GM23248 (cell line): ENCODE measurements around the gene LRBA. TPM values are rescaled to one million over a fixed set of nuclear protein-coding genes. Genes with fewer than 3 reads are reported as not detected.

Experiments
- DNase-seq: peaks from one replicate; pipeline ENCODE4 v3.0.0-alpha.2; 2015
- H2AFZ ChIP-seq: fragments of 200-600 bp; sonication (generic); 2 replicates; pipeline ENCODE4 v1.6.1; 2016; ENCODE audit warnings: antibody characterized with exemption
- H3F3A ChIP-seq: fragments of 200-600 bp; sonication (generic); 2 replicates; pipeline ENCODE4 v1.6.1; 2016; ENCODE audit warnings: mild to moderate bottlenecking, antibody characterized with exemption, mixed run types; ENCODE audit not compliant: insufficient read depth
- H3K27ac ChIP-seq: fragments of 200-600 bp; sonication (generic); 2 replicates; pipeline ENCODE4 v1.5.1; 2016; ENCODE audit warnings: mild to moderate bottlenecking
- H3K27me3 ChIP-seq: fragments of 200-600 bp; sonication (generic); replicated peaks from 2 replicates; pipeline ENCODE4 v1.6.1; 2016; ENCODE audit warnings: mild to moderate bottlenecking; ENCODE audit not compliant: insufficient read depth
- H3K36me3 ChIP-seq: fragments of 200-600 bp; sonication (generic); 2 replicates; pipeline ENCODE4 v1.6.1; 2016; ENCODE audit warnings: low read depth, mild to moderate bottlenecking
- H3K4me1 ChIP-seq: fragments of 200-600 bp; sonication (generic); 2 replicates; pipeline ENCODE4 v1.6.1; 2016; ENCODE audit warnings: mild to moderate bottlenecking; ENCODE audit not compliant: insufficient read depth
- H3K4me2 ChIP-seq: fragments of 200-600 bp; sonication (generic); one replicate; pipeline ENCODE4 v1.6.1; 2016; ENCODE audit warnings: mild to moderate bottlenecking; ENCODE audit not compliant: unreplicated experiment
- H3K4me3 ChIP-seq: fragments of 200-600 bp; sonication (generic); 2 replicates; pipeline ENCODE4 v1.5.1; 2016; ENCODE audit warnings: mild to moderate bottlenecking
- H3K79me2 ChIP-seq: fragments of 200-600 bp; sonication (generic); 2 replicates; pipeline ENCODE4 v1.6.1; 2016; ENCODE audit warnings: mild to moderate bottlenecking; ENCODE audit not compliant: insufficient read depth
- H3K9ac ChIP-seq: fragments of 200-600 bp; sonication (generic); 2 replicates; pipeline ENCODE4 v1.6.1; 2016; ENCODE audit warnings: mild to moderate bottlenecking
- H3K9me2 ChIP-seq: fragments of 200-600 bp; sonication (generic); 2 replicates; pipeline ENCODE4 v1.6.1; 2016; ENCODE audit warnings: mixed run types, mild to moderate bottlenecking, moderate library complexity; ENCODE audit not compliant: insufficient read depth
- H3K9me3 ChIP-seq: fragments of 200-600 bp; sonication (generic); one replicate; pipeline ENCODE4 v1.6.1; 2017; ENCODE audit warnings: low read depth
- H4K20me1 ChIP-seq: fragments of 200-600 bp; sonication (generic); 2 replicates; pipeline ENCODE4 v1.6.0; 2016; ENCODE audit not compliant: insufficient read depth
- EZH2 ChIP-seq: fragments of 200-600 bp; sonication (generic); IDR thresholded peaks from 2 replicates; pipeline ENCODE4 v1.6.1; 2018; ENCODE audit warnings: antibody characterized with exemption, mild to moderate bottlenecking; ENCODE audit not compliant: insufficient read depth, poor library complexity, severe bottlenecking
- EZH2phosphoT487 ChIP-seq: fragments of 200-600 bp; sonication (generic); IDR thresholded peaks from 2 replicates; pipeline ENCODE4 v1.6.1; 2018; ENCODE audit warnings: antibody characterized with exemption, moderate library complexity, mild to moderate bottlenecking, low read depth; ENCODE audit not compliant: insufficient read depth
- WGBS, 2 experiments: methylation state at CpG; one replicate each; pipeline ENCODE4 v1.1.6; 2015 to 2017; ENCODE audit warnings: low lambda C conversion rate in 2 of 2, low coverage in 1 of 2; ENCODE audit errors: missing lambda C conversion rate in 2 of 2; 5-methylcytosine and 5-hydroxymethylcytosine counted together
- in situ Hi-C: fragments of 300-500 bp; cut with MboI; formaldehyde crosslinking; loops from 2 replicates; pipeline ENCODE4 v1.15.0; 2020
- polyA plus RNA-seq: library from polyadenylated mRNA; unstranded; fragments of >200 nt; fragmentation: Nextera tagmentation; extraction: Ambion mirVana; gene quantifications from 2 replicates; pipeline ENCODE4 v1.2.1, GENCODE V29; 2016
- total RNA-seq: library from RNA; depleted of rRNA; stranded (reverse); fragments of >200 nt; shearing (Covaris generic); gene quantifications from 2 replicates; pipeline ENCODE4 v1.2.3, GENCODE V29; 2014

LRBA gene
- total and polyA plus RNA-seq, 2 experiments from 2014 or later: 6.6 to 17.8 TPM

DNA sequence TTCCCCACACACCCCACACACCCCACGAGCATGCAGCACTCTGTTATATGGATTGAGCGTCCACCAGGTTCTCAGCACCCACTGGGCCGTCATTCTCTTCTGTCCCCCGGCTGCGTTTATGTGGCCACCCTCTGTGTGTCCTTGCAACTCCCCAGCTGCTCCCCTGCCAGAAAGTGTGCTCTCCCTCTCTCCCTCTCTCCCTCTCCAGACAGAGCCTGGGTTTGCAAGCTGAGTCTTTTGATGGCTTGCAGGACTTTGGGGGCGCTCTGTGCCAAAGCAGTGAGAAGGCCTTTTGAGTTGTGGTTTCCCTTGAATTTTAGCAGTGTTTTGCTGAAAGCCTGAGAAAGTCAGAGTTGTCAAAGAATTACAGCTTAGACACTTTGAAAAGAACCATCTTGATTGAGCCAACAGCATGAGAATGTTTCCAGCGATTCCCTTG, 763.3 kb downstream of the LRBA start:
- H3K4me2 ChIP-seq: no peak overlapping the region
- H3K36me3 ChIP-seq: no peaks in the 10 kb centered on the region
- TF ChIP-seq EZH2phosphoT487 (no peak), EZH2 (no peak)
- H3K27ac ChIP-seq: no peak overlapping the region
- no peak for DNase-seq
- H3F3A ChIP-seq: peaks cover 8% of the 10 kb centered on the region; the same call in 1 of the 2 replicates
- H3K4me3 ChIP-seq: no peak overlapping the region
- H3K9me3 ChIP-seq: no peaks in the 10 kb centered on the region
- H3K79me2 ChIP-seq: no peaks in the 10 kb centered on the region
- H3K27me3 ChIP-seq: no peaks in the 10 kb centered on the region
- no peak overlapping the region for H2AFZ ChIP-seq
- H3K9me2 ChIP-seq: no peaks in the 10 kb centered on the region
- no peak overlapping the region for H3K9ac ChIP-seq
- in situ Hi-C loops: no loop called here
- no peaks in the 10 kb centered on the region for H3K4me1 ChIP-seq
- no peaks in the 10 kb centered on the region for H4K20me1 ChIP-seq
- 86 to 90% methylated on average over 6 to 7 of the region's 7 CpGs for WGBS, 2 experiments

DNA sequence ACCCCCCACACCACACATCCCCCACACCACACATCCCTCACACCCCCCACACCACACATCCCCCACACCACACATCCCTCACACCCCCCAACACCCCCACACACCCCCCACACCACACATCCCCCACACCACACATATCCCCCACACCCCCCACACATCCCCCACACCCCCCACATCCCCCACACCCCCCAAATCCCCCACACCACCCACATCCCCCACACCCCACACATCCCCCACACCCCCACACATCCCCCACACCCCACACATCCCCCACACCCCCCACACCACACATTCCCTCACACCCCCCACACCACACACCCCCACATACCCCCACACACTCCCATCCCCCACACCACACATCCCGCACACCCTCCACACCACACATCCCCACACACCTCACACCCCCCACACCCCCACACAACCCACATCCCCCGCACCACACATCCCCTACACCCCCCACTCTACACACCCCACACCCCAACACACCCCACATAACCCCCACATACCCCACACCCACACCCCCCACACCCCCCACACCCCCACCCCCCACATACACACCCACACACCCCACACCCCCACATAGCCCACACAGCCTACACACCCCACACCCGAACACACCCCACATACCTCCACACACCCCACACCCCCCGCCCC, 764.0 kb downstream of the LRBA start:
- in situ Hi-C loops: no loop called here
- Histone ChIP-seq H3K9me2 (no peaks in the 10 kb centered on the region), H3K9ac (no peak overlapping the region), H4K20me1 (no peaks in the 10 kb centered on the region), H3K27ac (no peak overlapping the region), H3K79me2 (no peaks in the 10 kb centered on the region), H3K27me3 (no peaks in the 10 kb centered on the region), H3K4me2 (no peak overlapping the region), H3K9me3 (no peaks in the 10 kb centered on the region), H3K4me3 (no peak overlapping the region), H3K36me3 (no peaks in the 10 kb centered on the region), H2AFZ (no peak overlapping the region), H3F3A (peaks cover 8% of the 10 kb centered on the region; the same call in 1 of the 2 replicates), H3K4me1 (no peaks in the 10 kb centered on the region)
- WGBS, 2 experiments: 83 to 100% methylated on average over 2 to 4 of the region's 4 CpGs
- DNase-seq: no peak
- TF ChIP-seq EZH2 (no peak), EZH2phosphoT487 (no peak)

DNA sequence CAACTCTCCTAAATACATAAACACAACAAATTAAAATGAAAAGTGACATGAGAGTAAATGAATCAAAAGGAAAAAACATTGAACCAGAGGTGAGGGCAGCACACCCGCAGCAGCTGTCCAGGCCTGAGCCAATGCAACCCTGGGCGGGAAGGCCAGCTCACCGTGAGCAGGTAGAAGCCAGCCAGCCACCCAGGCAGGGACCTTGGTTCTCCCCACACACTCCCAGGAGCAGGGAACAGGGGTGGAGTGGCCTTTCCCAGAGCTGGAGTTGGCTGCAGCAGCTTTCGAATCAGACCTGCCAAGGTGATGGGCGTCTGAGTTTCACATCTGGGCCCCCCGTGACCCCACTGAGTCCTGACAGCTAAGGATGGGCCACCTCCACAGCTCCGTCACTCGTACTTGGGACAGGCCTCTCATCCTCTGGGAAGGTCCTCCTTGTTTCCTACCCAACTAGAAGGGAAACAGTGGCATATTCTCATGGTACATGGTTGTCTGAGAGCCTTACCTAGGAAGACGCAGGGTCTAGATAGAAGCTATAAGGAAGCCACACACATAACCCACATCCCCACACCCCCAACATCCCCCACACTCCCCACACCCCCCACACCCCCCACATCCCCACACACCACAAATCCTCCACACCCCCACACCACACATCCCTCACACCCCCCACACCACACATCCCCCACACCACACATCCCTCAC, 764.6 kb downstream of the LRBA start:
- Histone ChIP-seq H3K9ac (no peak overlapping the region), H3K9me3 (no peaks in the 10 kb centered on the region), H3F3A (peaks cover 8% of the 10 kb centered on the region; the same call in 1 of the 2 replicates), H4K20me1 (no peaks in the 10 kb centered on the region), H3K4me3 (no peak overlapping the region), H3K79me2 (no peaks in the 10 kb centered on the region), H3K4me1 (no peaks in the 10 kb centered on the region), H2AFZ (no peak overlapping the region), H3K4me2 (no peak overlapping the region), H3K9me2 (no peaks in the 10 kb centered on the region), H3K36me3 (no peaks in the 10 kb centered on the region), H3K27ac (no peak overlapping the region), H3K27me3 (no peaks in the 10 kb centered on the region)
- 92 to 95% methylated on average over 9 of the region's 9 CpGs for WGBS, 2 experiments
- TF ChIP-seq EZH2phosphoT487: no peak
- no peak for TF ChIP-seq EZH2
- in situ Hi-C loops: no loop called here
- no peak for DNase-seq

DNA sequence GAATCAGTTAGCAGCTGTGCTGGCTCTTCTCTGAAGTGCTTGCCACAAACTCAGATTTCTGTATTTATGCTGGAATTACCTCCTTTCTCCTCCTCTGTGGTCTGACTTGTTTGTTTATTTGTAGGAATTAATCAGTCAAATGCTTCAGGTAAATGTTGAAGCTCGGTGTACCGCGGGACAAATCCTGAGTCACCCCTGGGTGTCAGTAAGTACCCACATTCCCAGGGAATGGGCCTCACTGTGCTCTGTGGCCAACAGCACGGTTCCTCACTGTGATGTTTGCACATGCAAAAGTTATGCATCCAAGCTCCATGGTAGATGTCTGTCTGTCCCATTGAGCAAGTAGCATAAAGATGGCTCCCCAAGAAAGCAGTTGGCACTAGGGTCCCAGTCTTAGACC, 766.9 kb downstream of the LRBA start:
- Histone ChIP-seq H3K79me2 (no peaks in the 10 kb centered on the region), H3K4me3 (no peak overlapping the region), H3K9me3 (no peaks in the 10 kb centered on the region), H3K4me2 (no peak overlapping the region), H3K27ac (no peak overlapping the region), H3K9ac (no peak overlapping the region), H3F3A (peaks cover 11% of the 10 kb centered on the region; the same call in 1 of the 2 replicates), H2AFZ (no peak overlapping the region), H3K36me3 (no peaks in the 10 kb centered on the region), H4K20me1 (no peaks in the 10 kb centered on the region), H3K4me1 (peaks cover 7% of the 10 kb centered on the region), H3K27me3 (no peaks in the 10 kb centered on the region), H3K9me2 (no peaks in the 10 kb centered on the region)
- in situ Hi-C loops: loop anchor here (10.0 kb wide), 1 partner anchor 233 kb away; no protein-coding TSS in a partner anchor
- 92% methylated on average over 4 of the region's 4 CpGs for WGBS, 2 experiments
- DNase-seq: no peak
- TF ChIP-seq EZH2: no peak
- TF ChIP-seq EZH2phosphoT487: no peak
